ENCODE results near the gene PLCB1.
"Not testable (repeated sequence)": the region's sequence is repeated elsewhere in the genome, so short reads cannot be mapped to it uniquely, and the experiment has no call there.

Gene PLCB1

DNA sequence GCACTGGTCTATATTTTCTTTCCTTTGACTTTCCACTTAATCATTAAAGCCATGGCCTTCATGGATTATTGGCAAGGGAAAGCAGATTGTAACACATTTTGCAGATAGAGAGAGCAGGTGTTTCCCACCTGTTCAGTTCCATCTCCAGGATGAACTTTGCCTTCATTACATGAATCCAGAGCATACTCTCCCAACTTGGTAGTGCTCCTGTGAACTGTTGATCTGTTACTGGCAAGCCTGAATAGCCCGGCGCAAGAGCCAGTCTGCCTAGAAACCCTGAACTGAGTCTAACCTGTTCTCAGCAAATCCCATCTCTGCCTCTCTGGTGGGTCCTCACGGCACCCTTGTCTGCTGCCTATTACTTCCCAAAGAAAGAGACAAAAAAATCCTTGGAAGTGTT lies 210.3 kb downstream of the PLCB1 start:
- DNase-seq (ENCODE audit: low read depth) = no peak
- H3K4me3 ChIP-seq (ENCODE audit: low read depth, low read length) = no peak overlapping the region
- no peak for TF ChIP-seq CTCF (IDR thresholded peaks at IDR 0.05; ENCODE audit: low read depth, low read length, missing control alignments)
- in situ Hi-C loops (cut with HindIII; ENCODE audit: low sequenced_read_pairs) = no loop called here

GRCh38 chr20:8344106-8344505 lies 212.0 kb downstream of the PLCB1 start:
- H3K4me3 ChIP-seq (ENCODE audit: low read depth, low read length) = no peak overlapping the region
- no peak for TF ChIP-seq CTCF (IDR thresholded peaks at IDR 0.05; ENCODE audit: low read depth, low read length, missing control alignments)
- DNase-seq (ENCODE audit: low read depth) = no peak
- in situ Hi-C loops (cut with HindIII; ENCODE audit: low sequenced_read_pairs) = no loop called here

- in situ Hi-C loops (cut with HindIII; ENCODE audit: low sequenced_read_pairs) = no loop called here
- no peak overlapping the region for H3K4me3 ChIP-seq (ENCODE audit: low read depth, low read length)
- no peak for DNase-seq (ENCODE audit: low read depth)
- TF ChIP-seq CTCF (IDR thresholded peaks at IDR 0.05; ENCODE audit: low read depth, low read length, missing control alignments) = no peak
These were observed 212.6 kb downstream of the PLCB1 start for GRCh38 chr20:8344631-8345030.

GRCh38 chr20:8346700-8347270 lies 214.7 kb downstream of the PLCB1 start:
- H3K4me3 ChIP-seq (ENCODE audit: low read depth, low read length) = no peak overlapping the region
- in situ Hi-C loops (cut with HindIII; ENCODE audit: low sequenced_read_pairs) = no loop called here
- DNase-seq (ENCODE audit: low read depth) = no peak

DNA sequence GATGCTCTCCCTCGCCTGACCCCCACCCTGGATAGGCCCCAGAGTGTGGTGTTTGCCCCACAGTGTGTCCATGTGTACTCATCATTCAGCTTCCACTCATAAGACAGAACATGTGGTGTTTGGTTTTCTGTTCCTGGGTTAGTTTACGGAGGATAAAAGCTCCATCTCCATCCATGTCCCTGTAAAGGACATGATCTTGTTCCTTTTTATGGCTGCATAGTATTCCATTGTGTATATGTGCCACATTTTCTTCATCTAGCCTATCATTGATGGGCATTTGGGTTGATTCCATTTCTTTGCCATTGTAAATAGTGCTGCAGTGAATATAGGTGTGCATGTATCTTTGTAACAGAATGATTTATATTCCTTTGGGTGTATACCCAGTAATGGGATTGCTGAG lies 218.2 kb downstream of the PLCB1 start:
- DNase-seq (ENCODE audit: low read depth); H3K4me3 ChIP-seq (ENCODE audit: low read depth, low read length); in situ Hi-C loops (cut with HindIII; ENCODE audit: low sequenced_read_pairs): not testable (repeated sequence)

More at GRCh38 chr20:8346700-8347270, 214.7 kb downstream of the PLCB1 start:
- TF ChIP-seq CTCF (IDR thresholded peaks at IDR 0.05; ENCODE audit: low read depth, low read length, missing control alignments) = no peak

GRCh38 chr20:8352486-8352885 lies 220.4 kb downstream of the PLCB1 start:
- in situ Hi-C loops (cut with HindIII; ENCODE audit: low sequenced_read_pairs) = no loop called here
- no peak for DNase-seq (ENCODE audit: low read depth)
- no peak for TF ChIP-seq CTCF (IDR thresholded peaks at IDR 0.05; ENCODE audit: low read depth, low read length, missing control alignments)
- H3K4me3 ChIP-seq (ENCODE audit: low read depth, low read length) = no peak overlapping the region

DNA sequence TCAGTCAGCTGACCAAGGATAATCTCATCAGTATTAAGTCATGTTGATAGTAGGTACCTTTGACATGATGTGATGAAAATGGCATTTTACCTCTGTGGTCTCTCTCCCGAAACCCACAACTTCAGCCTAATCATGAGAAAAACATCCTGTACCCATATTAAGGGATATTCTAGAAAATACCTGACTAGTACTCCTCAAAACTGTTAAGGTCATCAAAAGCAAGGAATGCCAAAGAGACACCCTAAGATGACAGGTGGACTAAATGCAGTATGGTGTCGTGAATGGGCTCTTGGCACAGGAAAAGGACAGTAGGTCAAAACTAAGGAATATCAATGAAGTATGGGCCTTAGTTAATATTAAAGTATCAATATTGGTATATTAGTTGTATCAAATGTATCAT lies 221.4 kb downstream of the PLCB1 start:
- TF ChIP-seq CTCF (IDR thresholded peaks at IDR 0.05; ENCODE audit: low read depth, low read length, missing control alignments) = no peak
- in situ Hi-C loops (cut with HindIII; ENCODE audit: low sequenced_read_pairs) = no loop called here
- DNase-seq (ENCODE audit: low read depth) = no peak
- H3K4me3 ChIP-seq (ENCODE audit: low read depth, low read length) = no peak overlapping the region
